GM18505 (cell line): ENCODE measurements around the gene C1GALT1.
"Not testable (repeated sequence)": the region's sequence is repeated elsewhere in the genome, so short reads cannot be mapped to it uniquely, and the experiment has no call there.

Experiments
- ATAC-seq: cut with Tn5 transposase; IDR thresholded peaks from one replicate; pipeline ENCODE4 v1.9.1; 2021; ENCODE audit not compliant: unreplicated experiment
- POLR2A ChIP-seq: IDR thresholded peaks from 4 replicates; pipeline ENCODE4 v1.6.1; 2011; ENCODE audit warnings: borderline replicate concordance; ENCODE audit not compliant: insufficient read depth, insufficient read length; ENCODE audit errors: extremely low read depth

C1GALT1 gene

DNA sequence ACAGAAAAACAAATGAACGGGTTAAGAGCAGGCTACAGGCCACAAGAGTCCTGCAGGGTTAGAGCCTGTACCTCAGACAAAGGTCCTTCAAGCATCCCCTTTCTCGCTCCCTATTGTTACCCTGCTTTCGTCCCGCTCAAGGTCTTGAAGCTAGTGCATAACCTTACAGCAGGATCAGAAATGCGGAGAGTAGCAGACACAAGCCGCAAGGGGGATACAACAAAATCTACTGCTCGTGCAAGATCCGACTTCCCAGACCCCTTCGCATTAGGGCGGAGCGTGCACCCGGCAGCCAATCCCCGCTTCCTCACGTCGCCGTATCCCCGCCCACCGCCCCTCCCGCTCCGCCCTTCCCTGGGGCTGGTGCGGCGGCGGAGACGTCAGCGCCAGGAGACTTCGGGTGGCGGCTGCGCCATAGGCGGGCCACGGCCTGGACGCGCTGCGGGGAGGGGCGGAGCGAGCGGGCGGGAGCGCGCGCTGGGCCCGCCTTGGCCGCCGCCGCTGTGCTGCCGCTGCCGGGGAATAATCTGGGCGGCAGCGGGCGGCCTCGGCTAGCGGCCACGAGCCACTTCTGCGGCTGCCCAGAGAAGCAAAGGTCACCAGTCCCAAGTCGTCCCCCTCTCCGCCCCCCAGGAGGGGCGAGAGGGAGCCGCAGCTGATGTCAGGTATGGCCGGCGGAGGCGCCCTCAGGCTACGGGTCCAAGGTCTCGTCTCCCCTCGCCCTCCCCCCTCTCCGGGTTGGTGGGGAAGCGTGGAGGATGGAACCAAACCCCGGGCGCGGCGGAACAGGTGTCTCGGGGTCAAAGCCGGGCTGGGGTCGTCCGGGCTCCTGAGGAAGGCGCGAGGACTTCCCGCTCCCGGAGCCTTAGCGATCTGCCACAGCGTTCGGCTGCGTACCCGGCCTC is at the start of gene C1GALT1:
Gene C1GALT1 (plus strand): TSS at position 389 of the 905 bp plus-strand sequence. CDS start 51,776 bp downstream, outside the sequence.
- TF ChIP-seq POLR2A: peak; percentile 91
- ATAC-seq: peak; percentile 88

DNA sequence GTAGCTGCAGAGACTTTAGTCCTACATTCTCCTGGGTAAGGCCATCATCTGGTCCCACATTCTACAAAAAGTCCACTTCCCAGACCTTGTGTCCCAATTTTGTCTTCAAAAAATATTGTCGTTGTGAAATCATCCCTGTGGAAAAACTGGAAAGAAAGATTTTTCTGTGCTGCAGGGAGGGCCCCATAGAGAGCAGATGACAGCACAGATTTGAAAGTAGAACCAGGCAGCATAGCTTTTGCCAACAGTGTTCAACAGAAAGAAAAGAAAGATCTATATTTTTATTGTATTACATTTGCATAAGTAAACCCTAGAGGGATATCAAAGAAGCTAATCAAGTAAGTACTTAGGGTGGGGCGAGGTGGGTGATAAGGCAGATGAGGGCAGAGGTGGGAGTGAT is 48.3 kb upstream of the C1GALT1 start:
- no peak for TF ChIP-seq POLR2A
- ATAC-seq: no peak

DNA sequence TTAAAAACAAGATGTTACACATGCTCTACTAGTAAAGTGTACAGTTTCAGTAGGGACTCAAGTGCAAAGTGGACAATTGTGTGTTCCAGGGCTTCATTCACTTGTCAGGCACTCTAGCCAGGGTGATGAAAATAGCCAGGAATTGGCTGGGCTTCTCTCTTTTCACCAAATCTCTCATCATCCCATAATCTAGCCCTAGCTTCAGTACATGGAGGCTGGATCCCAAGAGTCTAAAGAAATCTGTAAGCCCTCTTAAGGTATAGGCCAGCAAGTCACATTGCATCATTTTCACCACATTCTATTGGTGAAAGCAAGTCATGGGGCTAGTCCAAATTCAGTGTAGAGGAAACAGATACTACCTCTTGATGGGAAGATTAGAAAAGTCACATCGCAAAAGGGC is 47.3 kb upstream of the C1GALT1 start:
- no peak for ATAC-seq
- no peak for TF ChIP-seq POLR2A

DNA sequence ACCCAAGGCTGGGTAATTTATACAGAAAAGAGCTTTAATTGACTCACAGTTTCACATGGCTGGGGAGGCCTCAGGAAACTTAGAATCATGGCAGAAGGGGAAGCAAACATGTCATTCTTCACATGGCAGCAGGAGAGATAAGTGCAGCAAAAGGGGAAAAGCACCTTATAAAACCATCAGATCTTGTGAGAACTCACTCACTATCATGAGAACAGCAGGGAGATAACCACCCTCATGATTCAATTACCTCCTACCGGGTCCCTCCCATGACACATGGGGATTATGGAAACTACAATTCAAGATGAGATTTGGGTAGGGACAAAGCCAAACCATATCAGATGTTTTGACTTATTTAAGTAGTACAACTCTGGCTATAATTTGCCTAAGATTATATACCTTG is 46.4 kb upstream of the C1GALT1 start:
- not testable (repeated sequence) for ATAC-seq

DNA sequence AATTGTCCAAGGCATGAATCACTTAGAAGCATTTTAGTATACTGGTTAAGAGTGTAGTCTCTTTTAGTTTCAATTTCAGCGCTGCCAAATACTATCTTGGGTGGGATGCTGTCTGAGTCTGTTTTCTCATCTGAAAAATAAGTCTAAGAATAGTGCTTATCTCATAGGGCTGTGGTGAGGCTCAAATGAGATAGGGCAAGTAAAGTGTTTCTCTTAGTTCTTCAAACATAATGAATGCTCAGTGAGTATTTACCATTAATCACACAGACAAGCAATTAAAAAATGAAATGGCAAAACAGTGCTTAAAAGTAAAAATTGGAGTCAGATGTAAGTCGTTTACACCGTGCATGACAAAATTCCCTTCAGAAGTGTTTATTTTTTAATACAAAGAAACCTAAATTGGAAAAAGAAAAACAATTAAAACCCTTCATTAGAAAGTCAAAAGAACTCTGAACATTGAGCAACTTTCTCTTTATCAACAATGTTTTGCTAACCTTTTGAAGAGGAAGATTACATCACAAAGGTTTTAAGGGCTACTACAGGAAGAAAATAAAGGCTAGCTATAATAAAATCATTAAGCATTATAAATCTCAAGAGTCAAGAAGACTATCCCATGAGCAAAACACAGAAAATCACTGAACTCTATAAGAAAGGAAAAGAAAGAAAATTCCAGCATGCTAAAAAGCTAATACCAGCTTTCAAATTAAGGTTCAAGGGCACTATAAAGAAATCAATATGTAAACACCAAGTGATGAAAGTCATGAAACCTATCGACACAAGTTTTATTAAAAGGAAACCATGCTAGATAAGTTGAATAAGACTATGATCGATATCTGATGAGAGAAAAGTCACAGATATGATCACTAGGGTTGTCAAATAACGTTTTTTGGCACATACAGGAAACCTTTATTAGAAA is 45.6 kb upstream of the C1GALT1 start:
- ATAC-seq: no peak
- TF ChIP-seq POLR2A: no peak

DNA sequence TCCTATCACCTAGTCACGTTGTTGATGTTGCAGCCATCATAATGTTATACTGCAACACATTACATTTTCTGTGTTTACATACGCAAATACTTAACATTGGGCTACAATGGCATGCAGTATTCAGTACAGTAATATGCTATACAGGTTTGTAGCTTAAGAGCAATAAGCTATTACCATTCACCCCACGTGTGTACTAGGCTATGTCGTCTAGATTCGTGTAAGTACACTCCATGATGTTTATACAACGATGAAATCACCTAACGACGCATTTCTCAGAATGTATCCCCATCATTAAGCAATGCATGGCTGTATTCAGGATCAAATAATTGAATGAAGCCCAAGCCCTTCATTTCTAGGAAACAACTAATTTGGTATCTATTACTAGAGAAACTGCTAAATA is 43.4 kb upstream of the C1GALT1 start:
- no peak for ATAC-seq
- no peak for TF ChIP-seq POLR2A

DNA sequence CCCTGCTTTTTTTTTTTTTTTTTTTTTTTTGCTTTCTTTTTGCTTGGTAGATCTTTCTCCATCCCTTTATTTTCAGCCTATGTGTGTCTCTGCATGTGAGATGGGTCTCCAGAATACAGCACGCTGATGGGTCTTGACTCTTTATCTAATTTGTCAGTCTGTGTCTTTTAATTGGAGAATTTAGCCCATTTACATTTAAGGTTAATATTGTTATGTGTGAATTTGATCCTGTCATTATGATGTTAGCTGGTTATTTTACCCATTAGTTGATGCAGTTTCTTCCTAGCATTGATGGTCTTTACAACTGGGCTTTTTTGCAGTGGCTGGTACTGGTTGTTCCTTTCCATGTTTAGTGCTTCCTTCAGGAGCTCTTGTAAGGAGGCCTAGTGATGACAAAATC is 38.9 kb upstream of the C1GALT1 start:
- ATAC-seq: not testable (repeated sequence)

DNA sequence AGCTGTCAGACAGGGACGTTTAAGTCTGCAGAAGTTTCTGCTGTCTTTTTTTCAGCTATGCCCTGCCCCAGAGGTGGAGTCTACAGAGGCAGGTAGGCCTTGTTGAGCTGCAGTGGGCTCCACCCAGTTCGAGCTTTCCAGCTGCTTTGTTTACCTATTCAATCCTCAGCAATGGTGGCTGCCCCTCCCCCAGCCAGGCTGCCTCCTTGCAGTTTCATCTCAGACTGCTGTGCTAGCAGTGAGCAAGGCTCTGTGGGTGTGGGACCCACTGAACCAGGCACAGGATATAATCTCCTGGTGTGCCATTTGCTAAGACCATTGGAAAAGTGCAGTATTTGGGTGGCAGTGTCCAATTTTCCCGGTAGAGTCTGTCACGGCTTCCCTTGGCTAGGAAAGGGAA is 37.2 kb upstream of the C1GALT1 start:
- ATAC-seq: not testable (repeated sequence)

DNA sequence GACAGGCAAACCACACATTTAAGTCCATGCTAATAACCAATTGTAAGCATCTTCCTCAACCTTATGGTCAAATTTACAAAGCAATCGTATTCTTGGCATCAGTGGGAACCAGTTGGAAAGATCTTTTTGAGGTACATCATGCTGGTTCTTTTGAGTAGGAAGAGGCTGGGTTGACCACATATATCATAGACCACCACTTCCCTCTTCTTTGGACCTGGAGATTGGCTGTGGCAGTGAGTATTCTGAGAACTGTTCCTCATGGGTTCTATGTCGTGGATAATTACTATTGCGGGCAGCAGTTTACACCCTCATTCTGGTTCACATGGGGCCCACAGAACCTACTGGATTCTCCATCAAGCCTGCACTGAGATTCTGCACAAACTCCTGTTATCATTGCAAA is 35.5 kb upstream of the C1GALT1 start:
- no peak for TF ChIP-seq POLR2A
- ATAC-seq: no peak

DNA sequence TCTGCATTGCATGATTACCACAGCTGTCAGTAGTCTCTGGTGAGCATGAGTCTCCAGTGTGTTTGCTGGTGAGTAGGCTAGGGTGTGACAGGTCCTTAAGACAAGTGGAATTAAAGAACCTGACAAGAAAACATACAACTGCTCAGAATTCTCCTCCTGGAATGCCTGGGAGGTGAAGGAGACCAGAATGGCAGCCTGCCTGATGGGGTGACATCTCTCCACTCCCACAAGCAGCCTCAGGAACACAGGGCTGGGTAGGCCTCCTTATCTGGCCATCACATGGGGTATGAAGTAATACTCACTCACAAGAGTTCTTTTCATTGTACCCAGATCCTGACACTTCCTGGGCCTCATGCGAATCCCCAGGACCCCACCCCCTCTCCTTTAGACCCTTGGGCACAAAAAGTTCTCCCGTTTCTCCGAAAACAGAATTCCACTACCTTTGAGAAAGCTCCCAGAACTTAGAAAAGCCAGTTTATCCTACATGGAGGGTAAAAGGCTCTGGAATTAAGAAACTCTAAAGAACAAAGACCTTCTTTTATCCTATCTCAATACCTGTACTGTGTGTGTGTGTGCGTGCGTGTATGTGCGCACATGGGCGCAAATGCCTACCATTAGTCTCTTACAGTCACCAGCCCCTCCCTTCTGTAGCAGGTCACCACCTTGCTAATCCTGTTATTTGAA is 33.4 kb upstream of the C1GALT1 start:
- no peak for TF ChIP-seq POLR2A

DNA sequence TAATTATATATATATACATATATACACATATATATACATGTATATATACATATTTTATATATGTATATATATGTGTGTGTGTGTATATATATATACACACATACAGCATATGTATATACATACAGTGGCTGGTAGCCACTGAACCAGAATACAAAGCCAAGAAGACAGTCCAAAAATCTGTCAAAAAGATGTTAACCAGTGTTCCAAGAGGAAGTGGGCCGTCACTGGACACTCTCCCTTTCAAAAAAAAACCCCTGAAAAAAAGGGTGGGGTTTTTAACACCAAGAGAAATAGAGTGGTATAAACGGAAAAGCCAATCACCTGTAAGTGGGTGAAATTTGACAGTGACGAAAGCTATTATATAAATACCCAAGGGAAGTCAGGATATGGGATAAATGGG is 31.1 kb upstream of the C1GALT1 start:
- no peak for ATAC-seq
- TF ChIP-seq POLR2A: no peak

More for the DNA sequence above, 33.4 kb upstream of the C1GALT1 start:
- no peak for ATAC-seq

DNA sequence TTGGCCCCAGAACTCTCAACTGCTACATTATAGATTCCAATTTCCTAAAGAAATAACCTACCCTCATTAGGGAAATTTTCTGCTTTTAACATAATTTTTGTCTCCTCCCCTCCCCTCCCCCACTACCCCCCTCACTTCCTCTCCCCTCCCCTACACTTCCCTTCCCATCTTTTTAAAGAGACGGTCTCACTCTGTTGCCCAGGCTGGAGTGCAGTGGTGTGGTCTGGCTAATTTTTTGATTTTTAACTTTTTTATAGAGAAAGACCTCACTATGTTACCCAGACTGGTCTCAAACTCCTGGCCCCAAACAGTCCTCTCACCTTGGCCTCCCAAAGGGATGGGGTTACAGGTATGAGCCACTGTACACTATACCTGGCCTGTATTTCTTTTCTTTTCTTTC is 30.5 kb upstream of the C1GALT1 start:
- ATAC-seq: no peak
- no peak for TF ChIP-seq POLR2A

DNA sequence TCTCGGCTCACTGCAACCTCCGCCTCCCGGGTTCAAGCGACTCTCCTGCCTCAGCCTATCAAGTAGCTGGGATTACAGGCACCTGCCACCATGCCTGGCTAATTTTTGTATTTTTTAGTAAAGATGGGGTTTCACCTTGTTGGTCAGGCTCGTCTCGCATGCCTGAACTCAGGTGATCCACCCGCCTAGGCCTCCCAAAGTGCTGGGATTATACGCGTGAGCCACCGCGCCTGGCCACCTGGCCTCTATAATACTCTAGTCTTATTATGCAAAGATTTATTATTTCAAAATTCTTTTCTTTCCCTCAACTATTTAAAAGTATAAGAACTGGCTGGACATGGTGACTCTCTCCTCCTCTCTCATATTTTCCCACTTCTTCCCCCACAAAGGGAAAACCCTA is 30.0 kb upstream of the C1GALT1 start:
- TF ChIP-seq POLR2A: no peak
- no peak for ATAC-seq

DNA sequence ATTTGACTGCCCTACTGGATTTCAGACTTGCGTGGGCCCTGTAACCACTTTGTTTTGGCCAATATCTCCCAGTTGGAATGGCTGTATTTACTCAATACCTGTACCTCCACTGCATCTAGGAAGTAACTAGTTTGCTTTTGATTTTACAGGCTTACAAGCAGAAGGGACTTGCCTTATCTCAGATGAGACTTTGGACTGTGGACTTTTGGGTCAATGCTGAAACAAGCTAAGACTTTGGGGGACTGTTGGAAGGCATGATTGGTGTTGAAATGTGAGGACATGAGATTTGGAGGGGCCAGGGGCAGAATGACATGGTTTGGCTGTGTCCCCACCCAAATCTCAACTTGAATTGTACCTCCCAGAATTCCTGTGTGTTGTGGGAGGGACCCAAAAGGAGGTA is 28.0 kb upstream of the C1GALT1 start:
- ATAC-seq: not testable (repeated sequence)
